ENCODE measurements around the gene FXYD3. TPM values are rescaled to one million over a fixed set of nuclear protein-coding genes. Genes with fewer than 3 reads are reported as not detected.

FXYD3 gene
- total RNA-seq, 4 donors from 2014 or later: 0.38 to 2.6 TPM; not detected in 2

GRCh38 chr19:35093430-35093829 lies 22.2 kb upstream of the FXYD3 start:
- no peak for DNase-seq (ENCODE audit: low spot score)

GRCh38 chr19:35093941-35094647 lies 21.5 kb upstream of the FXYD3 start:
- ATAC-seq (ENCODE audit: low FRiP score) (no peak), DNase-seq (ENCODE audit: low spot score) (no peak)
- TF ChIP-seq CTCF (IDR thresholded peaks at IDR 0.05): no peak

More at GRCh38 chr19:35093430-35093829, 22.2 kb upstream of the FXYD3 start:
- no peak for ATAC-seq (ENCODE audit: low FRiP score)
- TF ChIP-seq CTCF (IDR thresholded peaks at IDR 0.05): no peak

- DNase-seq (ENCODE audit: low spot score) (no peak), ATAC-seq (ENCODE audit: low FRiP score) (no peak)
- TF ChIP-seq CTCF (IDR thresholded peaks at IDR 0.05): no peak
Measured at GRCh38 chr19:35094656-35095055, 21.0 kb upstream of the FXYD3 start.

- no peak for TF ChIP-seq CTCF (IDR thresholded peaks at IDR 0.05)
- DNase-seq (ENCODE audit: low spot score) (no peak), ATAC-seq (ENCODE audit: low FRiP score) (no peak)
Measured at GRCh38 chr19:35095667-35096368, 19.8 kb upstream of the FXYD3 start.

GRCh38 chr19:35098413-35099049 lies 17.1 kb upstream of the FXYD3 start:
- ATAC-seq (ENCODE audit: low FRiP score) (no peak), DNase-seq (ENCODE audit: low spot score) (no peak)
- no peak for TF ChIP-seq CTCF (IDR thresholded peaks at IDR 0.05)

- ATAC-seq (ENCODE audit: low FRiP score) (no peak), DNase-seq (ENCODE audit: low spot score) (no peak)
- TF ChIP-seq CTCF (IDR thresholded peaks at IDR 0.05): no peak
Measured at GRCh38 chr19:35099155-35099896, 16.3 kb upstream of the FXYD3 start.
